NOMO-1 treated with dmso at 0.1 percent for 144 hours (cell line): ENCODE measurements around the gene SLC31A2.
"Not testable (repeated sequence)": the region's sequence is repeated elsewhere in the genome, so short reads cannot be mapped to it uniquely, and the experiment has no call there.

ENCODE experiments used
- DNase-seq: peaks from one replicate; lab custom pipeline; 2025; ENCODE audit not compliant: unreplicated experiment; lab: John Stamatoyannopoulos, UW

The SLC31A2 gene

DNA sequence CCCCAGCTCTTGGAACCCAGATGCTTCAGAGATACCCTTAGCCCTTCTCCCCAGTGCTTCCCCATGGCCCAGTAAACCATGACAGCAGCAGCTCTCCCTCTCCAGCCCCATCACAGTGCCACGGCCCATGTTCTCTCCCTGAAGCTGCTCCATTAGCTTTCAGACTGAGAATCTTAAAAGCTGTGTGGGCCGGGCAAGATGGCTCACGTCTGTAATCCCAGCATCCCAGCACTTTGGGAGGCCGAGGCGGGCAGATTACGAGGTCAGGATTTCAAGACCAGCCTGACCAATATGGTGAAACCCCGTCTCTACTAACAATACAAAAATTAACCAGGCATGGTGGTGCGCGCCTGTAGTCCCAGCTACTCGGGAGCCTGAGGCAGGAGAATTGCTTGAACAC is 1.2 kb upstream of the SLC31A2 start:
- not testable (repeated sequence) for DNase-seq

DNA sequence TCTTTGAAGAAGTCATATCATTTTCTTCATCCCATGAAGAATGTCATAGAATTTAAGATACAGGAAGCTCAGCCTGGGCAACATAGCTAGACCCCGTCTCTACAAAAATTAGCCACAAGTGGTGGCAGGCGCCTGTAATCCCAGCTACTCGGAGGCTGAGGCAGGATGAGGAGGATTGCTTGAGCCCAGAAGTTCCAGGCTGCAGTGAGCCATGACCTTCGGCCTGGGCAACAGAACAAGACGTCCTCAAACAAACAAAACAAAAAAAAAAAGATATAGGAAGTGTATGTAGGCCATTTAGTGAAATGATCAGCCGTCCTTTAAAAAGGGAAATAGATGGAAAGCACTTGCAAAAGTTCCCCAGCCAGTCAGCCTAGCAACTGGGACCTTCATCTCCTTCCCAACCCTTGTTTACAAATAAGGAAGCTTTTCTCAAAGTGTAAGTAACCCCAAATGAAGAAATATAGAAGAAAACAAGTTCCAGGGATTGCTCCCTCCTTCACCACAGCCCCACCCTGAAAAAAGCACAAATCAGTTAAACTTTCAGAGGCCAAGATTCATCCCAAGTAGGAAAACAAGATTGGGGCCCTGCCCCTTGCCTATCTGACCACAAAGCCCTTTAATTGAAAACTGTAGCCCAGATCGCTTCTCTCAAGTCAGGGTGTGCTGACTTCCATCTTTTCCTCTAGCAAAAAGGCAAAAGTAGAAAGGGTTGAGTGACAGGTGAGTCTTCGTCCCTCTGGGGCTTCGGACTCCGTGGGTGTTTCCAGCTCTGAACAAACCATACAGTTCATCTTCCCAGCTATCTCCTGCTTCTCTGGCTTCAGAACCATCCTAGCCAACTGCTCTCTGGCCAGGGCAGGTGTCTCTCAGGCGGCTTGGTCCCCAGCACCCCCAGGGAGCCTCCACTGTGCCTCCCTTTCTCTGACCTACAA is 1.2 kb downstream of the SLC31A2 start:
- DNase-seq = peak; percentile 8

DNA sequence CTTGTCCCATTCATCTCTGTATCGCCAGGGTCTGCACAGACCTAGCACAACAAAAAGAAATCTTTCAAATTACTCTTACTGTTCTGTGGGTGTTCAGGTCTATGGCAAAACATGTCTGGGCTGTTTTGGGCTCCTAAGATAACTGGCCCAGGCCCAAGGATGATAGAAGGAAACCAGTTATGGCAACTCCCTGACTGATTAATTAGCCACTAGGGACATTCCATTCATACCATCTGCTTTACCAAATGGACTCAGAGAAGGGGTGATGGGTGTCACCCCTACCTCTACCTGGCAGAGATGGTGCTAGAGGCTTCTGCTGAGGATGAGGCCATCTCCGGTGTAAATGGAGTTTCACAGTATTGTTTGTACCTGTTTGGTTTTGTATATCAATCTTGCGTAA is 1.9 kb downstream of the SLC31A2 start:
- no peak for DNase-seq

DNA sequence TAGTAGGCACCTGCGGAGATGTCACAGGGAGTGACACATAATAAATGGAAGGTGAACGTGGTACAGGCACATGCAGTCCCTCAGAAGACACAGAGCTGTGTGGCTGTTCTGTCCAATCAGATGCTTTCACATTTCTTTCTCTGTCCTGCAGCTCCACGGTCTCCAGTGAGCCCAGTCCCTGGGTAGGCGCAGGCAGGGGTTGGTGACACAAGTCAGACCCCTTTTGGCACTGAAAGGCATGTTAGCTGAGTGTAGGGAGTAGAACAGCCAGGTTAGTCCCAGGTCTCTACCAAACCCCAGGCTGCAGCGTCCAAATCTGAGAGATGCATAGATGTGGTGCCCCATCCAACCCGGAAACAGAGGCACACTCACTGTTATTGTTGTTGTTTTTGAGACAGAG is 2.8 kb downstream of the SLC31A2 start:
- DNase-seq = no peak

DNA sequence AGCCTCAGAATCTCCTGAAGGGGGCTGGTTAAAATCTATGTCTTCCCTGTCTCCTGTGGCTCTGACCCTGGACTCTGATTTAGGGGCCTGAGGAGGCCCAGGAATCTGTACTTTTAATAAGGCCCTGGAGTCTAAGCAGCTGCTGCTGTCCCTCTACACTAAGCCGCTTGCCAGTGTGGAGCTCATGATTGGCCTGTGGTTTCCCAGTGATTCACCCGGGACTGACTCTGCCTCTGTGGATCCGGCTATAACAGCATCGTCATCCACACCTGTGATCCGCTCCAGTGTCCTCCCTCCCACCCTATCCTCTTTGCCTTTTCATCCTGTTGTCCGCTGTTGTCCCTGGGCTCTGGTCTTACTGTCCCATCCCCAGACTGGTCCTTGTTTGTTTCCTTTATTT is 3.7 kb downstream of the SLC31A2 start:
- no peak for DNase-seq

DNA sequence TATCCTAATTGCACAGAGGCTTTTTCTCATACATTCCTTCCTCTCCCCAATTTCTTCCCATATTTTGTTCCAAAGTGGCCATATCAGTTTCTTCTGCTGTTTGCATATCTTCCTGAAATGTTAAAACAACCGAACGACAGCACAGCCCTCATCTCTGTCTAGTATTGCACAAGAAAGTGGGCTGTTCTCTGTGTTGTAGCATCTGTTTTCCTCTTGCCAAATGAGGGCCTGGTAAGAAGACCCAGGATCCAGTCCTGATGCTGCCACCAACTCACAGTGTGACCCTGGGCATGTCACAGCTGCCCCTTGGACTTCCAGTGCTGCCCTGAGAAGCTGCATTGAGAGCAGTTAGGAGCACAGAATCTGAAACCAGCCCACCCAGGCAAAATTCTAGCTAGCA is 4.1 kb downstream of the SLC31A2 start:
- peak; percentile 57 for DNase-seq

DNA sequence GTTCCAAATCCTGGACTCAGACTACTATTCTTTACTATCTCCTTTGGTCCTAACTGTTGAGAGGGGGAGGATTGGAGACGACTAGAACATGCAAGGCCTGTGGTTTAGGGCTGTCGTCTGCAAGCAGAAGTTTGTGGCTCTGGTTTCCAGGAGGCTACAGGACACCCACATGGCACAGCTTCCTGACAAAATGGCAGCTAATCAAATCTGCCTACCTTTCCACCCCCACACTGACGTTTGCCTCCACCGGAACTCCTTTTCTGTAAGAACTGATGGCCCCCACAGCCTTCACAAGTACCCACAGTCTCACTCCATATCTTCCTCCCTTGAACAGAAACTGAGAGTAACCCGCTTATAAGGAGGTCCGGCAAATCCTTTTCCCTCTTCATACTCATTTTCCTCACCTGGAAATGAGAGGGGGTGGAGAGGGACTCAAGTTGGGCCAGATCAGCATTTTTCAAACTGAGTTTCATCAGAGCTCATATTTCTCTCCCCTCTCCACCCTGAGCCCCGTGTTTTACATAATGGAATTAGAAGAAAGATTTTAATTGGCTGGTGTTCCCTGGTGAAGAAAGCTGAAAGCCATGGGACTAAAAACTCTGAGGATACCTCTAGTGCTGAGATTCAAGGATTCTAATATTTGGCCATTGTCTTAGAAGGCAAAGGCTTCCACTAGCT is 5.2 kb downstream of the SLC31A2 start:
- DNase-seq = peak; percentile 67

DNA sequence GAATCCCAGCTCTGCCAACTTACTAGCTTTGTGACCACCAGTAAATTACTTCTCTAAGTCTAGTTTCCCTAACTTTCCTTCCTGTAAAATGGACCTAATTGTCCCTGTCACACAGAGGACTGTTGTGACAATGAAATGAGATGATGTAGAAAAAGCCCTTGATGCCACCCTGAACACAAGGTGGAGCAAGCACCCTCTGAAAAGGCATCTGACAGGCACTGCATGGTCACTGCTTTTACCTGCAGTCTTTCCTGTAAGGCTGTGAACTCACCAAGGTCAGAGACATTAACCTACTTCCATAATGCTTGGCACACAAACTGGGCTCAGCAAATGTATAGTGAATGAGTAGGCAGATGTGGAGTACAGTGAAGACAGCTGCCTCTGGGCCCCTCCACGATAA is 6.1 kb downstream of the SLC31A2 start:
- no peak for DNase-seq

DNA sequence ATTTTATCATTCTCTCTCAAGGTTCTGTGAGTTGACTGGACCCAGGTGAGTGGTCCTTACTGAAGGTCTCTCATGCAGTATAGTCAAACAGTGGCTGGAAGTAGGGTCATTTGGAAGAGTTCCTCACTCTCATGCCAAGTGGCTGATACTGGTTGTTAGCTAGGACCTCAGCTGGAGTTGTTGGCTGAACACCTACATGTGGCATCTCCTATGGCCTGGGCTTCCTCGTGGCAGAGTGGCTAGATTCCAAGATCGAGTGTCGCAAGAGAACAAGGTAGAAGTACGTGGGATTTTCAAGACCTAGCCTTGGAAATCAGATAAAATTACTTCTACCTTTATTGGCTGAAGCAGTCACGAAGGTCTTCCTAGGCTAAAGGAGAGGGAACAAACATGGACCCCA is 7.6 kb downstream of the SLC31A2 start:
- no peak for DNase-seq

DNA sequence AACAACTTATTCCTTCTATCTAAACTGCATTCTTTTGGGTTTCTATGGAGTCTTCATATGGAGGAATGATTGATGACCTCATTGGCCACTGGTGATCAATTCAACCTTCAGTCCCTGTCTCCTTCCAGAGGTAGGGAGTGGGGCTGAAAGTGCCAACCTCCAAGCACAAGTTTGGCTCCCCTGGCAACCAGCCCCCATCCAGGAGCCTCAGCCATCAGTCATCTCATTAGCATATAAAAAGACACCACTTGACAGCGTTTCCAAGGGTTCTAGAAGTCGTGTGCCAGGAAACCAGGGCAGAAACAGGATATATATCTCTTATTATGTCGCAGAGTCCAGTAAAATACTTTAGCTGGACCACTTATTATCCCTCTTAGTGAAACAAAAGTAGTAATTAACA is 9.8 kb downstream of the SLC31A2 start:
- DNase-seq = no peak

DNA sequence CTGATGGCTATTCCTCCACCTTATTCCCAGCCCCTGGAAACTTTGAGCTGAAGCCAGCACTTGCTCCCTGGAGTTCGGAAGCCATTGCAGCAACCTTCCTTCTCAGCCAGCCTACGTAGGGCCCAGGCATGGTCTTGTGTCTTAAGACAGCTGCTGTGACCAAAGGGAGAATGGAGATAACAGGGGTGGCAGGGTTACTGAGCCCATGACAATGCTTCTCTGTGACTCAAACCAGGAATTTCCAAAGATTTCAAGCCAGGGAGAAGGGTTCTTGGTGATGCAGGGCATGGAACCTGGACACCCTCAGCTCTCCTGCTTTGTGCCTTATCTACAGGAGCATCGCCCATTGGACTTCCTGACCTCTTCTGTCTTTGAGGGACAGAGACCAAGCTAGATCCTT is 12.2 kb downstream of the SLC31A2 start:
- no peak for DNase-seq

DNA sequence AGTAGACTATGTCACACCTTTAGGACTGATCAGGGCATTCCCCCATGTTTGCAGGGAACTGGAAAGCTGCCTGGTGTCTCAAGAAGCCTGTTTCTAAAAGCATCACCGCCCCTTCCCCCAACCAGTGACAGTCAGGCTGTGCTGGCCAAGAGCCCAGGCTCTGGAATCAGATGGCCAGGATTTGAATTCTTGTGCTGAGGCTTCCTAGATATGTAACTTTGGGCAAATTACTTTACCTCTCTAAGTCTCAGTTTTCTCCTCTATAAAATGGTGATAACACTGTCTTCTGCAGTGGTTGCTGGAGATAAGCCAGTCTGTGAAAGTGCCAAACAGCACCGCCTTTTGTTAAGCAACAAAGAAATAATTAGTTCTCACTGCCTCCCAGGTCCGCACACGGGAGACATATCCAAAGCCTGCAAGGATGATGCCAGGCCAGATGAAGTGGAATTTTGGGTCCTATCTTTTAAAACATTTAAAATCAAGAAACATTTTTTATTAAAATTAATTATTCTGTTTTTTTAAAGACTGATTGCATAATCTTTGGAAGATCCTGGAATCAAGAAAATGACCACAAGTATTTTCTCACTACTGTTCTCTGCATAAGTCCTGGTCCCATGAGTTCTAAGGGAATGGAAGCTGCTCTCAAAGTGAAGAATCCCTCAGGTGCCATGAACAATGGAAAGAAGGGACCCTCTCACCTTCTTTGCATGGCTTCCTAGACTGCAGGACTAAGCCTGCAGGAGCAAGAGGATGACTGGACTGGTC is 13.9 kb downstream of the SLC31A2 start:
- no peak for DNase-seq

DNA sequence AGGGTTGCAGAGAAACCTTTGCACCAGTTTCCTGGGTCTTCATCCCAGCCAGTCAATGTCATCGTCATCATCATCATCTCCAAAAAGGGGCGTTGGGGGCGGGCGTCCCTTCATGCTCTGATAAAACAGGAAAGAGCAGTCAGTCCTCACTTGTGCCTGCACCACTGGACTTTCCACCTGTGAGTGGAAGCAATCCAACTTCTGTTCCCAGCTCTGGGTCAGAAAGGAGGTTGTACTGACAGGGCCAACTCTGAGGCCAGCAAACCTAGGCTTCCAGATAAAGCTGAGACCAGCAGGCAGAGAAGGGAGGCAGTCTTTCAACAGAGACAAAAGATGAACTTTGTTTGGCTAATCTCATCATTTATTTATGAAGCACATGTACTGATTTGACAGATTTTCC is 15.2 kb downstream of the SLC31A2 start:
- no peak for DNase-seq

DNA sequence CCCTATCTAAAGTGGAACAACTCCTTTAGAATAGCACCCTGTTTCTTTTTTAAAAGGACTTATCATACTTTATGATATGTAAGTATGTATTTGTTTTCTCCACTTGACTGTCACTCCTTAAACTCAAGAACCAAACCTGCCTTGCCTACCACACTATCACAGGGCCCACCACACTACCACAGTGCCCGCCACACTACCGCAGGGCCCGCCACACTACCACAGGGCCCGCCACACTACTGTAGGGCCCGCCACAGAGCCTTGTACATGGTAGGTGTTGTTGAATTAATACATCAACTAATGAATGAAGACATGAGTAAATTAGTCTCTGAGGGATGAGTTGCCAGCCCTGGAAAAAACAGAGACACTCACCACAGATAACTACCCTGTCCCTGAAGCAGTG is 18.0 kb downstream of the SLC31A2 start:
- DNase-seq = no peak

DNA sequence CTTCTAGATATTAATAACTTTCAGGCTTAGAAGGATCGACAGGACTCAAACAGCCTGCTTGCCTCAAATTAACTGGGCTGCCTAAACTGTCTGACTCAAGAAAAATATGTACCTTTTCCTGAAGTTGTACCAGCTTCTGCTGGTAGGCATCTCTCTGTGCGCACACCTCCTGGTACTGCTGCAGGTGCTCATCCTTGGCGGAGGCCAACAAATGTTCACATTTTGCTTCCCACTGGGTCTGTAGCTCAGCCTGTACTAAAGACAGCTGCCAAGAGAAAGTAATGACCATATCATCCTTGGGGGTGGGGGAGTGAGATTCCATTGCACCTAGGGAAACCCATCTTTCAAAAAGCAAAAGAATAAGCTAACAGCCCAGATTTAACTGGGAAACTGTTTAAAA is 22.5 kb downstream of the SLC31A2 start:
- no peak for DNase-seq

DNA sequence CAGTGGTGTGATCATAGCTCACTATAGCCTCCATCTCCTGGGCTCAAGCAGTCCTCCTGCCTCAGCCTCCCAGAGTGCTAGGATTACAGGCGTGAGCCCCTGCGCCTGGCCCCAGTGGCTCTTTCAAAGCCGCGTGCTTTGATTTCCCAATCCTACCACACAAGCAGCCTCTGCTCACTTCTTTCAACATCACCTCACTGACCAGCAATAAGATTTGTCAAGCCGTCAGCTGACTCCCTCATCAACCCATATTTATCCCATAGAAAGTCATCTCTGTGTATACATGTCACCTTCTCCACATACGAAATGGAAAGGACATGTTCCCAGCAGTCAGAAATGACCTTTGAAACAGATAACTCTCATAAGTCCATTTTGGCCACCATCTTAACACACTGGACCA is 26.0 kb downstream of the SLC31A2 start:
- DNase-seq = no peak

DNA sequence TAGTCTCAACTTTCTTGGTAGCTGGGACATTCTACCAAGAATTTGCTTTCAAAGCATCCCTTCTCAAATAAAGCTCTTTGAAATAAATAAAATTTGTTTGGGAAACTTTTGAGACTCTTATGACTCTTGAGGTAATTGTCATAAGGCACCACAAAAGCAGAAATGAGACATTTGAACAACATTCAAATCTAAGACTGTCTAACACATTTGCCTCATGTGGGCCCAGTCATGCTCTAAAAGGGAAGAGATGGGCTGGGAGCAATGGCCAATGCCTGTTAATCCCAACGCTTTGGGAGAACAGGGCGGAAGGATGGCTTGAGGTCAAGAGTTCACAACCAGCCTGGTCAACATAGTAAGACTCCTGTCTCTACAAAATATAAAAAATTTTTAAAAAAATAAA is 26.4 kb downstream of the SLC31A2 start:
- DNase-seq = no peak

DNA sequence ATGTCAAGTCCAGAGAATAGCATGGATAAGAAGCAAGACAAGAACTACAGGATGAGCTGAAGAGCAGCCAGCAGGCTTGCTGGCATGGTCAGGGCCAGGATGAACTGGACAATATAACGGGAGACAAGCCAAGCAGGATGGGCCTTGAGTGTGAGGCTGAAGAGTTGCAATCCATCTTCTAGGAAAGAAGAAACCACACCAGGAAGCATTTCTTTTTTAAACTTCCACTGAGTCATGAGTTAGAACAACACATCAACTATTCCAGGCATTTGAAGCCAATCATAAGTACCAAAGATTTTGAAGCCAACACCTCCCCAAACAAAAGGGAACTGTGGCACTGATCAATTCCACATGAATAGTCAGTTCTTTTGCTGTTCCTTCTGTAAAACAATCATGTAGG is 27.3 kb downstream of the SLC31A2 start:
- no peak for DNase-seq

DNA sequence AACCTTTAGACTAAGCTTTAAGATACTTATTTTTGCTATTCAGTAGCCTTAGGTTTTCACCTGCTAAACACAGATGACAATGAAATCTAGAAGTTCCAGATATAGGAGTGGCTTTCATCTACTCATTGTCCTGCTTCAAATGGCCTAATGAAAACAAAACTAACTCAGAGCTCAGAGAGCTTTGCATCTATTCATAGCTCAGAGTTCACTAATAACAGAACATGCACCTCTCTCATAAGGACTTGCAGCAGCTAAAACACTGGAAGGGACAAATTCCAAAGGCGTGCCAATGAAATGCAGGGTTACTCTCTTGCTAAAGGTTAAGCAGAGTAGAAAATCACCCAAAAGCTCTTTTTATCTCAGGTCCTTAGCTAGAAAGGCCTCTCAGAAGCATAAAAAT is 29.0 kb downstream of the SLC31A2 start:
- no peak for DNase-seq

DNA sequence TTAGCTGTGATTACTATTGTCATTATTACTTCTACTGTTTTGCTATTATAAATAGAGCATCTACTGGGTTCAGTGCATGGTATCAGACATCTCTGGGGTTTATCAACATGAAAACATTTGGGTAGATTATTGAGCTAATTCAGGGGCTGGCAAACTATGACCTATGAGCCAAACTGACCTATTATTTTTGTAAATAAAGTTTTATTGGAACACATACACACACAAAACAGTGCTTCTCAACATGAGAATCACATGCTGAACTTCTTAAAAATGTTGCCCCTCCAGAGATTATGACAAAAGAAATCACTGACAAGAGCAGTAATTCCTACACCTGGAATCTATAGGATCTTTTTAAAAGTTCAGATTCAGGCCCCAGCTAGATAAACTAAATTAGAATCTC is 30.4 kb downstream of the SLC31A2 start:
- no peak for DNase-seq

DNA sequence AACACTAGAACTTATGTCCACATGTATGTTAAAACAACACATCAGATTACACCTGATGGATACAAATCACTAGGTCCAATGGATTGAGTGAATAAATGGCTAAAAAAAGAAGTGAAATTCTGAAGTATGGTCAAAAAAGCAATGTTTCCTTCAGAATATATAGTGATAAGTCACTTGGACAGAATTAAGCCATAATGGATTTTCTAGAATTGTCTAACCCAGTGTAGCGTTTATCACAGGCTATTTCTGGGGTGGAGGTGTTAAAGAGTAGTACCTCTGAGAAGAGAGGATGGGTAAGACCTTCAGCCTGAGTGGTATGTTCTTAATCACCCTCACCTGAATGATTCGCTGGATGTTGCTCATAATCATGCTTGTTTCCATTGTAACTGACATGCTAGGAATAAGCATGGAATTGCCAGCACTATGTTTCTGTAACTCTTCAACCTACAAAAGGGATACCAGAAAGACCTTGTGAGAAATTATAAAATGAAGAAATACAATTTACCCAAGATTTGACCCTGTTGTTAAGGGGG is 33.2 kb downstream of the SLC31A2 start:
- no peak for DNase-seq

DNA sequence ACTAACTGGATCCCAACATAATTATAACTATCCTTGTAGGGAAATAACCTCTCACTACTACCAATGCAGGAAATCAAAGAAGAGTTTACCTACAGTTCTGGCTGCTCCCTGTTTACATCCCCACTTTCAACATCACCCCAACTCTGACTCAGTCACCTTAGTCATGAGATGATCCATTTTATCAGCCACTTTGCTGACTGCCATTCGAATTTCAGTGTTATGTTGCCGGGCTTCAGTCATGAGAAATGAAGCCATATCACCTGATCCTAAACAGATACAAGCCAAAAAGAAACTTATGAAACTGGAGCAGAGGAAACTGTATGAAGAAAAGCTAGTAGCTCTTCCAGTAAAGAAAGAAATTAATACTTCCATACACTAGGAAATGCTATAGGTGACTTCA is 33.7 kb downstream of the SLC31A2 start:
- no peak for DNase-seq
